ENCODE measurements around the gene GET4.

DNA sequence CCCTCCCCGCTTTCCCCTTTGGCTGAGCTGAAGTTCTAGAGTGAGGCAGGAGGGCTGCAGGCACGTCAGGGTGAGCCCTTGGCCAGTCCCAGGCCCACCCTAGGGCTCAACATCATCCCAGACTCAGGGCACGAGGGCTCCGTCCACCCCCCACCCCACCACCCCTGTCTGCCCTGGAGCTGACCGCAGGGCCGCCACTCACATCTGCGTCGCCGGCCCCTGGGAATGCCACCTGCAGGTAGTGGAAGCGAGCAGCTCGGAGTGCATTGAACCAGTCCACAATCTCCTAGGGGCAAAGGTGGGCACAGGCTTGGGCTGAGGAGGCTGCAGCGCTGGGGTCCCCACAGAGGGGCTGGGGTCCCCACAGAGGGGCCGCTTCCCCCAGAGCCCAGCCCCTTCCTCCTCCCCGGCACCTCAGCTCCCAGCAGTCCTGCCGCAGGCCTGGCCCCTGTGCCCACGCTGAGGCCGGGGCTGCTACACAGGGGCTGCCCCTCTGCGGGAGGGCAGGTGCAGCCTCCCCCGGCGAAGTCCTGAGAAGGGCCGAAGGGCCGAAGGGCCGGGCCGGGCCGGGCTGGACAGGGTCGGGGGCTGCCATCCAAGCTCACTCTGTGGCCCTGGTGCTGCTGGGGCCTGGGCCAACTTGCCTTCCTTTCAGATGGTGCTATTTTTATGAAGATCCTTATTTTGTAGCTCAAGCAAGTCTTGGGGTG lies 24.1 kb downstream of the GET4 start:
- TF ChIP-seq CTCF (IDR thresholded peaks at IDR 0.05) (no peak), POLR2A (IDR thresholded peaks at IDR 0.05) (no peak)

Data from body of pancreas (tissue), 4 donors.